Keratinocyte (primary cell): ENCODE results near the gene PKNOX2. TPM values are rescaled to one million over a fixed set of nuclear protein-coding genes. Genes with fewer than 3 reads are reported as not detected.

Experiments
- DNase-seq: peaks from one replicate; pipeline ENCODE4 v3.0.0-alpha.2; 2011; ENCODE audit warnings: low read depth, missing footprints, low spot score
- FAIRE-seq: peaks from 2 replicates; lab custom pipeline; 2011; peaks lifted over from hg19 to GRCh38; lab: Jason Lieb, UNC
- H2AFZ ChIP-seq: 2 replicates; pipeline ENCODE4 v1.6.0; 2012; ENCODE audit warnings: low read length, control low read depth, inconsistent platforms; ENCODE audit not compliant: control insufficient read depth
- H3K27ac ChIP-seq: 2 replicates; pipeline ENCODE4 v1.5.1; 2011; ENCODE audit warnings: low read length; ENCODE audit not compliant: control insufficient read depth, insufficient read depth
- H3K27me3 ChIP-seq: 3 replicates; pipeline ENCODE4 v1.6.0; 2011; ENCODE audit warnings: low read length; ENCODE audit not compliant: control insufficient read depth, insufficient read depth; ENCODE audit errors: extremely low read depth
- H3K36me3 ChIP-seq, 2 experiments: 2 replicates in 1 of 2; 3 replicates in 1 of 2; pipeline ENCODE4 v1.5.1; 2011; ENCODE audit warnings: low read length in 2 of 2, mild to moderate bottlenecking in 1 of 2; ENCODE audit not compliant: control insufficient read depth in 2 of 2, insufficient read depth in 2 of 2; ENCODE audit errors: extremely low read depth in 1 of 2
- H3K4me1 ChIP-seq: 3 replicates; pipeline ENCODE4 v1.5.1; 2011; ENCODE audit warnings: low read length; ENCODE audit not compliant: control insufficient read depth, insufficient read depth; ENCODE audit errors: extremely low read depth
- H3K4me2 ChIP-seq: 3 replicates; pipeline ENCODE4 v1.6.0; 2011; ENCODE audit warnings: low read depth, low read length; ENCODE audit not compliant: control insufficient read depth, insufficient read depth; ENCODE audit errors: extremely low read depth
- H3K4me3 ChIP-seq, 3 experiments: fragments of 200-600 bp in 1 of 3; sonication (generic) in 1 of 3; 2 replicates in 2 of 3; 3 replicates in 1 of 3; pipeline ENCODE4 v1.5.1; 2011 to 2016; ENCODE audit warnings: low read length in 3 of 3, mild to moderate bottlenecking in 3 of 3, control low read depth in 2 of 3, inconsistent platforms in 1 of 3, low read depth in 1 of 3, mixed read lengths in 1 of 3, mixed run types in 1 of 3, moderate library complexity in 1 of 3; ENCODE audit not compliant: control insufficient read depth in 2 of 3, insufficient read depth in 2 of 3; ENCODE audit errors: extremely low read depth in 1 of 3
- H3K79me2 ChIP-seq: 2 replicates; pipeline ENCODE4 v1.6.0; 2012; ENCODE audit warnings: low read length; ENCODE audit not compliant: control insufficient read depth, insufficient read depth
- H3K9ac ChIP-seq: 3 replicates; pipeline ENCODE4 v1.6.0; 2011; ENCODE audit warnings: low read length; ENCODE audit not compliant: control insufficient read depth, insufficient read depth; ENCODE audit errors: extremely low read depth
- H3K9me1 ChIP-seq: 3 replicates; pipeline ENCODE4 v1.6.0; 2011; ENCODE audit warnings: low read length; ENCODE audit not compliant: control insufficient read depth, insufficient read depth; ENCODE audit errors: extremely low read depth
- H3K9me3 ChIP-seq: 2 replicates; pipeline ENCODE4 v1.5.1; 2012; ENCODE audit warnings: low read depth, low read length; ENCODE audit not compliant: control insufficient read depth
- H4K20me1 ChIP-seq: 3 replicates; pipeline ENCODE4 v1.6.0; 2011; ENCODE audit warnings: low read length; ENCODE audit not compliant: control insufficient read depth, insufficient read depth; ENCODE audit errors: extremely low read depth
- EZH2 ChIP-seq: IDR thresholded peaks from one replicate; pipeline ENCODE4 v1.6.1; 2012; ENCODE audit warnings: inconsistent platforms, mild to moderate bottlenecking, low read length, moderate library complexity
- dilution Hi-C: fragments of 300-500 bp; cut with MboI; formaldehyde crosslinking; loops from one replicate; pipeline ENCODE4 v1.7.0; 2020; ENCODE audit warnings: low sequenced_read_pairs; ENCODE audit not compliant: extremely low pct_ligation_motif_present
- polyA plus RNA-seq, 5 experiments: library from polyadenylated mRNA; depleted of rRNA in 3 of 5; stranded (reverse) in 3 of 5; stranded (forward) in 1 of 5; unstranded in 1 of 5; fragments of >200 nt; gene quantifications; 1 replicate in 1 of 5; 2 replicates in 3 of 5; 3 replicates in 1 of 5; pipeline versions ENCODE4 v1.2.1 to v1.2.3, GENCODE V29; 2011 to 2012; ENCODE audit warnings: missing spikeins in 2 of 5, low read depth in 1 of 5, low replicate concordance in 1 of 5
- TF ChIP-seq, protein P1 (sequence below), 3 experiments: IDR thresholded peaks in 1 of 3; conservative IDR thresholded peaks in 1 of 3; optimal IDR thresholded peaks in 1 of 3; 2 replicates in 2 of 3; 3 replicates in 1 of 3; pipeline versions ENCODE3 to v1.5.1; 2011; ENCODE audit warnings: low read length in 3 of 3, mild to moderate bottlenecking in 3 of 3, moderate library complexity in 2 of 3, control low read depth in 1 of 3, inconsistent platforms in 1 of 3; ENCODE audit not compliant: insufficient read depth in 2 of 3; ENCODE audit errors: extremely low read depth in 1 of 3

The PKNOX2 gene
- polyA plus RNA-seq, 1 donor (not counting 4 experiments of a cell fraction or from before 2014, with no cell fraction given): 0.05 TPM

DNA sequence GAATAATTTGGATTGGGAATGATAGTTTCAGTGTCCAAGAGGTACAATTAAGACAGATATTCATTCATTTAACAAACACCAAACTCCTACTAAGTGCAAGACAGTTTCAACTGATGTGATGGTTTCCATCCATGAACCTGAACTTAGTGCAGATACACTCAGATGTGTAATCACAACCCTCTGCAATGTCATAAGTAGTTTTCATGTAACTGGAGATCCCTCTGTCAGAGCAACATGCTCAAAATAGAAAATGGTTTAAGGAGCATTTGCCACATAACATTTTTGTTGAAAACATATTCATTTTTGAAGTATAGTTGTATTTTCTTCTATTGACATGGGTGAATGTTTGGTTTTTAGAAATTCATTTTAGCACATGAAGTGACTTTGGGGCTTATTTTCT lies 16.5 kb upstream of the PKNOX2 start:
- FAIRE-seq: no peak
- H3K27ac ChIP-seq: no peak overlapping the region
- H3K27me3 ChIP-seq: peaks cover 7% of the 10 kb centered on the region

GRCh38 chr11:125148743-125149142 lies 15.8 kb upstream of the PKNOX2 start:
- H2AFZ ChIP-seq: no peak overlapping the region
- H3K27ac ChIP-seq: no peak overlapping the region
- no peak overlapping the region for H3K9ac ChIP-seq
- H3K36me3 ChIP-seq: no peaks in the 10 kb centered on the region
- TF ChIP-seq, protein P1, sequence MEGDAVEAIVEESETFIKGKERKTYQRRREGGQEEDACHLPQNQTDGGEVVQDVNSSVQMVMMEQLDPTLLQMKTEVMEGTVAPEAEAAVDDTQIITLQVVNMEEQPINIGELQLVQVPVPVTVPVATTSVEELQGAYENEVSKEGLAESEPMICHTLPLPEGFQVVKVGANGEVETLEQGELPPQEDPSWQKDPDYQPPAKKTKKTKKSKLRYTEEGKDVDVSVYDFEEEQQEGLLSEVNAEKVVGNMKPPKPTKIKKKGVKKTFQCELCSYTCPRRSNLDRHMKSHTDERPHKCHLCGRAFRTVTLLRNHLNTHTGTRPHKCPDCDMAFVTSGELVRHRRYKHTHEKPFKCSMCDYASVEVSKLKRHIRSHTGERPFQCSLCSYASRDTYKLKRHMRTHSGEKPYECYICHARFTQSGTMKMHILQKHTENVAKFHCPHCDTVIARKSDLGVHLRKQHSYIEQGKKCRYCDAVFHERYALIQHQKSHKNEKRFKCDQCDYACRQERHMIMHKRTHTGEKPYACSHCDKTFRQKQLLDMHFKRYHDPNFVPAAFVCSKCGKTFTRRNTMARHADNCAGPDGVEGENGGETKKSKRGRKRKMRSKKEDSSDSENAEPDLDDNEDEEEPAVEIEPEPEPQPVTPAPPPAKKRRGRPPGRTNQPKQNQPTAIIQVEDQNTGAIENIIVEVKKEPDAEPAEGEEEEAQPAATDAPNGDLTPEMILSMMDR (optimal IDR thresholded peaks at IDR 0.05 in 1 of 3, IDR thresholded peaks at IDR 0.05 in 1 of 3, conservative IDR thresholded peaks at IDR 0.05 in 1 of 3; ENCODE audit: extremely low read depth in 1 of 3, insufficient read depth in 2 of 3, low read length in 3 of 3): no peak
- no peak for TF ChIP-seq EZH2
- no peak overlapping the region for H3K4me3 ChIP-seq
- FAIRE-seq (no peak), DNase-seq (no peak)
- H3K9me3 ChIP-seq: no peaks in the 10 kb centered on the region
- no peaks in the 10 kb centered on the region for H3K4me1 ChIP-seq
- peaks cover 9% of the 10 kb centered on the region for H3K27me3 ChIP-seq
- no peaks in the 10 kb centered on the region for H3K9me1 ChIP-seq
- no peaks in the 10 kb centered on the region for H3K79me2 ChIP-seq
- dilution Hi-C loops: no loop called here
- H3K4me2 ChIP-seq: no peak overlapping the region
- no peaks in the 10 kb centered on the region for H4K20me1 ChIP-seq

More for the DNA sequence above, 16.5 kb upstream of the PKNOX2 start:
- H3K9me3 ChIP-seq: no peaks in the 10 kb centered on the region
- no peak overlapping the region for H3K9ac ChIP-seq
- no peaks in the 10 kb centered on the region for H4K20me1 ChIP-seq
- H3K36me3 ChIP-seq: no peaks in the 10 kb centered on the region
- no peaks in the 10 kb centered on the region for H3K79me2 ChIP-seq
- dilution Hi-C loops: no loop called here
- TF ChIP-seq, protein P1 (optimal IDR thresholded peaks at IDR 0.05 in 1 of 3, IDR thresholded peaks at IDR 0.05 in 1 of 3, conservative IDR thresholded peaks at IDR 0.05 in 1 of 3; ENCODE audit: extremely low read depth in 1 of 3, insufficient read depth in 2 of 3, low read length in 3 of 3): no peak
- no peak for TF ChIP-seq EZH2
- no peak for DNase-seq
- H3K4me2 ChIP-seq: no peak overlapping the region
- no peak overlapping the region for H3K4me3 ChIP-seq
- no peaks in the 10 kb centered on the region for H3K9me1 ChIP-seq
- H3K4me1 ChIP-seq: no peaks in the 10 kb centered on the region
- no peak overlapping the region for H2AFZ ChIP-seq
